BE2C (cell line): ENCODE results near the gene IL12B.
"Not testable (repeated sequence)": the region's sequence is repeated elsewhere in the genome, so short reads cannot be mapped to it uniquely, and the experiment has no call there.

Source experiments
- DNase-seq: peaks from one replicate; pipeline ENCODE4 v3.0.0-alpha.2; 2020
- H3K27me3 ChIP-seq: fragments of 250-450 bp; sonication (Bioruptor Pico); 2 replicates; pipeline ENCODE4 v1.5.1; 2020; ENCODE audit warnings: mild to moderate bottlenecking
- H3K36me3 ChIP-seq: fragments of 250-450 bp; sonication (Bioruptor Pico); 2 replicates; pipeline ENCODE4 v1.5.1; 2020; ENCODE audit warnings: mild to moderate bottlenecking
- H3K4me1 ChIP-seq: fragments of 250-450 bp; sonication (Bioruptor Pico); 2 replicates; pipeline ENCODE4 v1.5.1; 2020
- H3K4me3 ChIP-seq: 2 replicates; pipeline ENCODE4 v1.5.1; 2011; ENCODE audit warnings: low read depth, low read length
- H3K9me3 ChIP-seq: fragments of 250-450 bp; sonication (Bioruptor Pico); 2 replicates; pipeline ENCODE4 v1.5.1; 2020
- CTCF ChIP-seq: IDR thresholded peaks from 2 replicates; pipeline ENCODE4 v1.5.1; 2012; ENCODE audit warnings: mild to moderate bottlenecking, low read depth, low read length

IL12B gene

DNA sequence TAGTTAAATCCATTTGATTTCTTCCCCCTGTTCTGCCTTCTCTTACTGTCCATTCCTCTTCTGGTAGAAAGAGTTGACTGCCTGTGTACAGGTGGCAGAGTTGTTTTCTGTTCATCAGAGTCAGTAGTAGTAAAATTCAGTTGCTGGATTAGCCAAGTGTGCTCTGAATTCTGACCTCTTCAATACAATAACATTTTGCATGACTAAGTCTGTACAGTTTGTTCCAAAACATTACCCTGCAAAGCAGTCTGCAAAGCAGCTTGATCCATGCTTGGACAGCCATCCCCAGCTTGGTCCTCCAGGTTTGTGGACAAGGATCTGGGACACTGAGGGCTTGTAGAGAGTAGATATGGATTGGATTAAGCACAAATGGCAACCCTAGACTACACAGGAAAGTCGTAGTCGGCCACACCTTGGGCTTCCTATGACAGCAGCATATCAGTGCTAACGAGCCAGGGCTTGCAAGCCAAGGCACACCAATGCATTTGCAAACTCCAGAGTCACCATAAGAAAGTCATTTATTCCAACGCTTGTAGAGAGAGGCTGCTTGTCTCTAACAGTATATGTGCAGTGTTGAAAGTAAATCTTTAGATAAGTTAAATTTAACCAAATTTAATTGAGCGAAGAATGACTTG is 25.2 kb downstream of the IL12B start:
- peaks cover 40% of the 10 kb centered on the region for H3K27me3 ChIP-seq
- DNase-seq, result no peak
- H3K4me3 ChIP-seq, result no peak overlapping the region

GRCh38 chr5:159303286-159303685 is 27.0 kb downstream of the IL12B start:
- Histone ChIP-seq H3K36me3 (no peaks in the 10 kb centered on the region), H3K27me3 (peaks cover 24% of the 10 kb centered on the region), H3K4me3 (no peak overlapping the region), H3K4me1 (no peaks in the 10 kb centered on the region; the same call in 1 of the 2 replicates), H3K9me3 (no peaks in the 10 kb centered on the region; the same call in 1 of the 2 replicates)
- DNase-seq, result no peak
- no peak for TF ChIP-seq CTCF

More for the DNA sequence above, 25.2 kb downstream of the IL12B start:
- TF ChIP-seq CTCF, result no peak
- H3K9me3 ChIP-seq, result no peaks in the 10 kb centered on the region
- H3K4me1 ChIP-seq, result no peaks in the 10 kb centered on the region; the same call in 1 of the 2 replicates
- H3K36me3 ChIP-seq, result no peaks in the 10 kb centered on the region

DNA sequence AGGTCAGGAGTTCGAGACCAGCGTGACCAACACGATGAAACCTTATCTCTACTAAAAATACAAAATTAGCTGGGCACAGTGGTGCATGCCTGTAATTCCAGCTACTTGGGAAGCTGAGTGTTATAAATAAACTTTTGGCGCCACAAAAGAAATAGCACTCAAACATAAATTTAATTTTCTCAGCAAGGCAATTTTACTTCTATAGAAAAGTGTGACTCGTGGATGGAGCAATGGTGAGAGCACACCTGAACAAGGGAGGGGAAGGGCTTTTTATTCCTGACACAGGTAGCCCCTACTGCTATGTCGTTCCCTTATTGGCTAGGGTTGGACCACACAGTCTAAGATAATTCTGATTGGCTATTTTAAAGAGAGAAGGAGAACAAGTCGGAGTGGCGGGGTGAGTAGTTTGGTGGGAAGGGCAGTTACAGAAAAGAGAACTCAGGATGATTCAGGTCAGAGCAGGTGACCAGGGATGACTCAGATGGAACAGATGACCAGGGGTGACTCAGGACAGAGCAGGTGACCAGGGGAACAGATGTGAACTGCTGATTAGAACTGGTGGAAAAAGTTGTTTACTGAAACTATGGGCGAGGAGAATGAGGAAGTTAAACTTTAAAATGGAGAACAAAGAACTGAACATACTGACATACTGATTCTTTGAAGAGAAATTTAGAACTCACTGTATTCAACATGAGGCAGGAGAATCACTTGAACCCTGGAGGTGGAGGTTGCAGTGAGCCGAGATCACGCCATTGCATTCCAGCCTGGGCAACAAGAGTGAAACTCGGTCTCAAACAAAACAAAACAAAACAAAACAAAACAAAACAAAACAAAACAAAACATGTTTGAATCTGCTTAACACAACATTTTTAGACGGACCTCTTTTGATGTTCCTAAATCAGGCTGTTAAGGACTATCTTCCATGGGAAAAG is 28.1 kb downstream of the IL12B start:
- DNase-seq, H3K4me3 ChIP-seq, H3K4me1 ChIP-seq, H3K36me3 ChIP-seq, H3K9me3 ChIP-seq: not testable (repeated sequence)
- H3K27me3 ChIP-seq, result peaks cover 16% of the 10 kb centered on the region

DNA sequence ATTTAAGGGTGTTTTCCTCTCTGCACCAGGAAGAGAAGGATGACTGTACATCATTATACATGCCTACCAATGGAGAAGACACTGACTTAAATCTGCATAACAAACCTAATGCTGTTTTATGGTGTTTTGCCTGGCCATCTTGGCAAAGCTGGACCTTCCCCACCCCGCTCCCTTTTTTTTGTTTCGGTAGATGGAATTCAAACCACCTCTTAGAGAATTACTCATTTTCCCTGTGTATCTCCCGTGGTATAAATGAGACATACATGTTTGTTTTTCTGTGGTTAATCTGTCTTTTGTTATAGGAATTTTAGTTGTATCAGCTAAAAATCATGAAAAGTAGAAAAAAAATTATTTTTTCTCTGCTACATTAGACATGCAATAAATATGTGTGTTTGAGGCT is 28.8 kb downstream of the IL12B start:
- no peaks in the 10 kb centered on the region; the same call in none of the 2 replicates for H3K9me3 ChIP-seq
- no peak for DNase-seq
- TF ChIP-seq CTCF, result no peak
- no peak overlapping the region for H3K4me3 ChIP-seq
- peaks cover 16% of the 10 kb centered on the region for H3K27me3 ChIP-seq
- H3K36me3 ChIP-seq, result no peaks in the 10 kb centered on the region
- H3K4me1 ChIP-seq, result no peaks in the 10 kb centered on the region; the same call in 1 of the 2 replicates

DNA sequence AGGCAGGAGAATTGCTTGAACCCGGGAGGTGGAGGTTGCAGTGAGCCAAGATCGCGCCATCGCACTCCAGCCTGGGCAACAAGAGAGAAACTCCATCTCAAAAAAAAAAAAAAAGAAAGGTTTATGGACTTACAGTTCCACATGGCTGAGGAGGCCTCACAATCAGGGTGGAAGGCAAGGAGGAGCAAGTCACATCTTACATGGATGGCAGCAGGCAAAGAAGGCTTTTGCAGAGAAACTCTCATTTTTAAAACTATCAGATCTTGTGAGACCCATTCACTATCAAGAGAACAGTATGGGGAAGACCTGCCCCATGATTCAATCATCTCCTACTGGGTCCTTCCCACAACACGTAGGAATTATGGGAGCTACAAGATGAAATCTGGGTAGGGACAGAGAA is 33.0 kb downstream of the IL12B start:
- H3K27me3 ChIP-seq, DNase-seq, H3K36me3 ChIP-seq, H3K4me3 ChIP-seq, H3K4me1 ChIP-seq, H3K9me3 ChIP-seq: not testable (repeated sequence)

- no peaks in the 10 kb centered on the region; the same call in none of the 2 replicates for H3K9me3 ChIP-seq
- no peaks in the 10 kb centered on the region for H3K36me3 ChIP-seq
- H3K4me3 ChIP-seq, result no peak overlapping the region
- TF ChIP-seq CTCF, result no peak
- H3K4me1 ChIP-seq, result no peaks in the 10 kb centered on the region
- DNase-seq, result no peak
- H3K27me3 ChIP-seq, result no peaks in the 10 kb centered on the region
Observed at GRCh38 chr5:159294921-159295320, 35.4 kb downstream of the IL12B start.

- Histone ChIP-seq H3K4me3 (no peak overlapping the region), H3K36me3 (no peaks in the 10 kb centered on the region), H3K27me3 (no peaks in the 10 kb centered on the region), H3K4me1 (peaks cover 3% of the 10 kb centered on the region; the same call in 1 of the 2 replicates), H3K9me3 (no peaks in the 10 kb centered on the region)
- DNase-seq, result no peak
- TF ChIP-seq CTCF, result no peak
Observed at GRCh38 chr5:159290741-159291140, 39.5 kb downstream of the IL12B start.
